Left ventricle myocardium superior (tissue), 1 donor: ENCODE measurements around the gene VPS9D1. TPM values are rescaled to one million over a fixed set of nuclear protein-coding genes. Genes with fewer than 3 reads are reported as not detected.

Experiments used
- ATAC-seq: fragments of 200-7000 bp; cut with Tn5 transposase; one replicate; pipeline ENCODE4 v1.9.1; 2020; ENCODE audit warnings: mild to moderate bottlenecking, moderate library complexity
- DNase-seq: peaks from one replicate; pipeline ENCODE4 v3.0.0-alpha.2; 2020
- intact Hi-C: fragments of 100-400 bp; cut with micrococcal nuclease; formaldehyde crosslinking; loops from one replicate; pipeline ENCODE4 v1.11.0; 2022
- total RNA-seq: library from RNA; stranded (reverse); fragmentation: NEBNext Ultra II Directional; extraction: Animal tissue kit (Norgen Biotek cat#: 25700); gene quantifications from one replicate; pipeline ENCODE4 v1.2.1, GENCODE V29; 2021
- donor health status: DM: no; HTN: yes; CAD: no; lungs with severe emphysema.

VPS9D1 gene
- total RNA-seq, 1 donor from 2014 or later: 13.7 TPM

DNA sequence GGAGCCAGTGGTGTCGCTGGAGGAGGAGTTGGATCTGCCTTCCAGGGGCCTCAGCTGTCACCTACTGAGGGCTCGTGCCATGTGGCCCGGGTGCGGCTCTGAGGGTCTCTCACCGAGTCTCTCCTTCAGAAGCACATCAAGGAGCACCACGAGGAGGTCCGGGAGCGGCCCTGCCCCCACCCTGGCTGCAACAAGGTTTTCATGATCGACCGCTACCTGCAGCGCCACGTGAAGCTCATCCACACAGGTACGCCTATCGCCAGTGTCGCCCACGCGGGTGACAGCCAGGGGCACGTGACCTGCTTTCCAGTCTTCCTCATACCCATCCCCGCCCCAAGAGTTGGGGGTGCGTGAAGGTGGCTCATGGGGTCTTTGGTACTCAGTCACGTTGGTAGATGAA is 13.1 kb upstream of the VPS9D1 start:
- DNase-seq (no peak), ATAC-seq (no peak)
- intact Hi-C loops: no loop called here

DNA sequence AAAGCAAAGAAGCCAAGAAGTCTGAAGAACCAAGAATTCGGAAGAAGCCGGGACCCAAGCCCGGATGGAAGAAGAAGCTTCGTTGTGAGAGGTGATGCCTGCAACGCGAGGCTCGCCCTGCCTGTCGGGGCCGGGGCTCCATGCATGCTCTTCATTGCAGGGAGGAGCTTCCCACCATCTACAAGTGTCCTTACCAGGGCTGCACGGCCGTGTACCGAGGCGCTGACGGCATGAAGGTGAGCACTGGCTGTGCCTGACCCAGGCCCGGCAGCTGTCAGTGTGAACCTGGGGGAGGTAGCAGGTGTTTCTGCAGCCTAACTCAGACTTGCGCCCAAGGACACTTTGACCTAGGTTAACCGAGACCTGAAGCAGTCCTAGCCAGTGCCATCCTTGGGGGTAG is 12.6 kb upstream of the VPS9D1 start:
- intact Hi-C loops: no loop called here
- DNase-seq: no peak
- ATAC-seq: no peak

DNA sequence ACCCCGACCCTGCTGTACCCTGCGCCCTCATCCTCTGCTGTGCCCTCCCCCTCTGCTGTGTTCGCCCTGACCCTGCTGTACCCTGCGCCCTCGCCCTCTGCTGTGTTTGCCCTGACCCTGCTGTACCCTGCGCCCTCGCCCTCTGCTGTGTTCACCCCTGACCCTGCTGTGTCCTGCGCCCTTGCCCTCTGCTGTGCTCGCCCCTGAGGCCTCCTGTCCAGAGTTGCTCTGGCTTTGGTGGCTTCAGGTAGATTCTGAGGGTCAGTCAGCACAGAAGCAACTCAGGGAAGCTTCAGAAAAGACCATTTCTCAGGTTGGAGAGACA is 12.2 kb upstream of the VPS9D1 start:
- DNase-seq (no peak), ATAC-seq (no peak)
- intact Hi-C loops: no loop called here

DNA sequence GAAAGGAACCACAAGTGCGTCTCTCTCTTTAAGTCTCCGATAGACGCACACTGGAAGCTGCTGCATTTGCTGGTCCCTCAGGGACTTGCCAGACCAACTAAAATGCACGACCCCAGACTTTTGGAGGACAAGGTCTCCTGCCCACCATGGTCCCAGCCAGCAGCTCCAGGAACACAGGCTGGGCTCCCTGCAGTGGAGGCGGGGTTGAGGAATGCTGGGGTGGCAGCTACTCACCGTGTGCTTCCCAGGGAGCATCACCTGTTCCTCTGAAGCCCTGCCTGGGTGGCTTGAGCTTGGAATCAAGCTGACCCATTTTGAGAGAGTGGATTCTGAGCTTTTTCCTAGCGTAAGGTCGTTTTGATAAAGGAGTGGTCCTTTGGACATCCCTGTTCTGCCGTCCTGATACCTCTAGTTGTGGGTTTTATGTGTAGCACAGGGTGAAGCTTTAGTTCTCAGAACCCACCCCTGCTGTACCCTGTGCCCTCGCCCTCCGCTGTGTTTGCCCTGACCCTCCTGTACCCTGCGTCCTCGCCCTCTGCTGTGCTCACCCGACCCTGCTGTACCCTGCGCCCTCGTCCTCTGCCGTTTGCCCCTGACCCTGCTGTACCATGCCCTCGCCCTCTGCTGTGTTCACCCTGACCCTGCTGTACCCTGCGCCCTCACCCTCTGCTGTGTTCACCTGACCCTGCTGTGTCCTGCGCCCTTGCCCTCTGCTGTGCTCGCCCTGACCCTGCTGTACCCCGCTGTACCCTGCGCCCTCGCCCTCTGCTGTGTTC is 11.6 kb upstream of the VPS9D1 start:
- intact Hi-C loops: no loop called here
- ATAC-seq: no peak

DNA sequence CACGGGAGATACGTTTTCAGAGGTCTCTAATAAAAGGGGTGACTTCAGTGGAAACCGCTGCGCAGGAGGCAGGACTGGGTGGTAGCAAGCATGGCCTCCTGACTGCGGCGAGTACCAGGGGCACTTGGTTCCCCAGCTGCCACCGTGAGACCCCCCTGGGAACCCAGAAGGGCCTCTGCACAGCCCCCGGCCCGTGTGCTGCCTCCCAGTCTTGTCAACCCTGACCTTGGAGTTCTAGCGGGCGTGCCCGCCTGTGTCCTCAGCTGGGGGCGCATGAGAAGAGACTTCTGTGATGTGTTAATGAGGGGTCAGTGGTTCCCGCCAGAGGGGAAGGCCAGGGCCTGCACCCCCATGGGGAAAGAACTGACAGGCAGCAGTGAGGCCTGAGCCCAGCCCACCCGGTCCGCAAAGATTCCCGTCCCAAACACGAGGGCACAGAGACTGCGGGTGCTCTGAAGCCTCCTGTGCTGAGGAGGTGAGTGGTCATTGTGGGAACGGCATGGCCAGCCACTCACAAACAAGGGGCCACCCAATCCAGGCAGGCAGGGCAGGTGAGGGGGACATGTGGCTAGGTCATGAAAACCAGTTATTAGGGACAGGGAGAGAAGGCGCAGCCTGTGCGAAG is 10.0 kb upstream of the VPS9D1 start:
- intact Hi-C loops: no loop called here
- ATAC-seq (no peak), DNase-seq (no peak)

More for the DNA sequence above, 11.6 kb upstream of the VPS9D1 start:
- DNase-seq: no peak

DNA sequence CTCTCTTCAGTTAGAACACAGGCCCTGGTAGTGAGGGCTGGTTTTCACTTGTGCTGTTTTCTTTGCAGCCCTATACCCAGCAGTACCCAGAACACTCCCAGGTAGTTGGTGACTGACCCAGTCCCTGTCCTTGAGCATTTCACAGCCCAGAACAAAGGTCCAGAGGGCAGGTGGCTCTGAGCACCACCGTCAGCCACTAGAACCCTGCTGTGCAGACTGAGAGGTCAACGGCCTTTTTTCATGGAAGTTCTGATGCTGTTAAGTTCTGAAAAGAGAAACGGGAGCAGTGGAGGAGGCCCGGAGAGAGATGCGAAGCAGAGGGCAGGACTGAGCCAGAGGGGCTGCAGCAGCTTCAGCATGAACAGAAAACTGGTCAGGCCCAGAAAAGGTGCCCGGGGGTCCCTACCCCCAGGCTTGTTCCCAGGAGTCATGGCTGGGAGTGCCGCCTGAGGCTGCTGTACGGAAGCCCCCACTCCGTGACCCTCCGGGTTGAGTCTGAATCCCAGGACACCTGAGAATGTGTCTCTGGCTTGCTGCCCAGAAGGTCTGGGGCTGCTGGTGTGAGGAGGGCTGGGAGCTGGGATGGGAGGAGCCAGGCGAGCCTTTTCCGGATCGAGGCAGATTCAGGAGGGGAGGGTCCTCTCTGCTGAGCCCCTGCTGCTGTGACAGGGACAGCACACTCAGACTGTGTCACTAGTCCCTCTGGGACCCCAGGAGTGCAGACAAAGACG is 9.3 kb upstream of the VPS9D1 start:
- intact Hi-C loops: no loop called here
- no peak for DNase-seq
- peak; percentile 42 for ATAC-seq

DNA sequence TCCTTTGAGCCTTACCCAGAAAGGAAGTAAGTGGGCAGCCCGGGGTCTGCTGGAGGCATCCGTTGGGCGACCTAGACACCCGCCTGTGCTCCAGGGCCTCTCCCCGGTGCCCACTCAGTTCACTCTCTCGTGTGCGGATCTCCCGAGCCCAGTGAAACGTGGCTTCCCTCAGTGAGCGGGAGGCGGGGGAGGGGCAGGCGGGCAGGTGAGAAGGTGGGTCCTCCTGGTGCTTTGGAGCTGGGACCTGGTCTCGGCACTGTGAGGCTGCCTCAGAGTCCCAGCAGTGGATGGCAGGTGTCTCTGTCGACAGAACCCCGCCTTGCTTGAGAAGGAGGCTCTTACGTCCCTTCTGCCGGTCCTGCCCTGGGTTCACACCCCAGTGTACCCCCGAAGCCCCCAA is 8.6 kb upstream of the VPS9D1 start:
- ATAC-seq (no peak), DNase-seq (no peak)
- intact Hi-C loops: no loop called here

DNA sequence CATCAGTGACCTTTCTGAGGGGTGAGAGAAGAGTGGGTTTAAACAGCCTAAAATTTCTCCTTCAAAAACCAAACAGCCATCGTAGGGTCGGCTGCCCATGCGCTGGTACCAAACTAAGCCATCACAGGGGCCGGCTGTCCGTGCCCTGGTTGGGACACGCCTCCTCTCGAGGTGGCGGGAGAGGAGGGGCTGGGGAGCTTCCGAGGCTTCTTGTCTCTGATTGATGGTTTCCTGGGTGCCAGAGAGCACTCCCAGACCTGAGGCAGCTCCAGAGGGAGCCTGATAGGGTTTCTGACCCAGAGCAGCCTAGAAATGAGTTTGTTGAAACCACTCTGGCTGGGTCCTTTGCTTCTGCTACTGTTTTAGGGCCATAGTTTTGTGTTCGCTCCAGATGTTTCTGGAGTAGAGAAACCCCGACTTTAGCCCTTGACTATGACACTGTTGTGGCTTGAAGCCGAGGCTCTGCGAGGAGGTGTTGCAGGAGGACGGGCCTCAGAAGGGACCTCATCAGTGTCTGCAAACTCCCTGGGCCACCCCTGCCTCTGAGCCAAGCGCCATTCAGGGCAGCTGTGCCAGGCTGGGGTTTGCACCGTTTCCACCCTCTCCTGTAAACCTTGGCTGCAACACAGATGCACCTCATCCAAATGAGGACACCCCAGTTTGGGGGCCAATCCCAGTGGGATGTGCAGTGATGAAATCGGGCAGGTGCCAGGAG is 6.9 kb upstream of the VPS9D1 start:
- no peak for ATAC-seq
- DNase-seq: no peak
- intact Hi-C loops: no loop called here

DNA sequence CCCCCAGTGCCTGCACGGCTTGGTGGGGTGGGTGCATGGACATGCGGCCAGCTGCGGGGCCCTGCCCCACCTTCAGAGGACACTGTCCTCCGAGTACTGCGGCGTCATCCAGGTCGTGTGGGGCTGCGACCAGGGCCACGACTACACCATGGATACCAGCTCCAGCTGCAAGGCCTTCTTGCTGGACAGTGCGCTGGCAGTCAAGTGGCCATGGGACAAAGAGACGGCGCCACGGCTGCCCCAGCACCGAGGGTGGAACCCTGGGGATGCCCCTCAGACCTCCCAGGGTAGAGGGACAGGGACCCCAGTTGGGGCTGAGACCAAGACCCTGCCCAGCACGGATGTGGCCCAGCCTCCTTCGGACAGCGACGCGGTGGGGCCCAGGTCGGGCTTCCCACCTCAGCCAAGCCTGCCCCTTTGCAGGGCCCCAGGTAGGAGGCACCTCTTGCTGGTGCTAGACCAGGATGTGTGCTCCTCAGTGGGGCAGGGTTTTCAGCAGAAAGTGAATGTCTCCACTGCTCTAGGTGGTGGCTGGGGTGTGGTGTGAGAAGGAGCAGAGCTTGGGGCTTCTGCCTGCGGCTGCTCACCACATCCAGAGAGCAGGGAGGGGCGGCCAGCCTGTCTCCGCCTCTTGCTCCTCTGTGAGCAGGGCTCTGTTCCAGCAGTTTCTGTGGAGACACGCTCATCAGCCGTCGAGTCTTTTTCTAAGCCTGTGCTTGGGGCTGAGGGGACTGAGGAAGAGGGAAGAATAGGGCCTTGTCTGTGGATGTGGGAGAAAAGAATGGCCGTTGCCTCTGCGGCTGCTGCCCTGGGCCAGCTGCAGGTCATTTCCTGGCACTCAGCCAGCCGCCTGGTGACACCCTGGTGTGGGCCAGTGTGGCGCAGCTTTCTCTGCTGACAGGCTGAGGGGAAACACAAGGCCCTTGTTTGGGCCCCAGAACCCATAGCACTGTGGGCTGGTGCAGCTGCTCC is 2.9 kb upstream of the VPS9D1 start:
- peak; percentile 82 for DNase-seq
- intact Hi-C loops: no loop called here
- no peak for ATAC-seq

DNA sequence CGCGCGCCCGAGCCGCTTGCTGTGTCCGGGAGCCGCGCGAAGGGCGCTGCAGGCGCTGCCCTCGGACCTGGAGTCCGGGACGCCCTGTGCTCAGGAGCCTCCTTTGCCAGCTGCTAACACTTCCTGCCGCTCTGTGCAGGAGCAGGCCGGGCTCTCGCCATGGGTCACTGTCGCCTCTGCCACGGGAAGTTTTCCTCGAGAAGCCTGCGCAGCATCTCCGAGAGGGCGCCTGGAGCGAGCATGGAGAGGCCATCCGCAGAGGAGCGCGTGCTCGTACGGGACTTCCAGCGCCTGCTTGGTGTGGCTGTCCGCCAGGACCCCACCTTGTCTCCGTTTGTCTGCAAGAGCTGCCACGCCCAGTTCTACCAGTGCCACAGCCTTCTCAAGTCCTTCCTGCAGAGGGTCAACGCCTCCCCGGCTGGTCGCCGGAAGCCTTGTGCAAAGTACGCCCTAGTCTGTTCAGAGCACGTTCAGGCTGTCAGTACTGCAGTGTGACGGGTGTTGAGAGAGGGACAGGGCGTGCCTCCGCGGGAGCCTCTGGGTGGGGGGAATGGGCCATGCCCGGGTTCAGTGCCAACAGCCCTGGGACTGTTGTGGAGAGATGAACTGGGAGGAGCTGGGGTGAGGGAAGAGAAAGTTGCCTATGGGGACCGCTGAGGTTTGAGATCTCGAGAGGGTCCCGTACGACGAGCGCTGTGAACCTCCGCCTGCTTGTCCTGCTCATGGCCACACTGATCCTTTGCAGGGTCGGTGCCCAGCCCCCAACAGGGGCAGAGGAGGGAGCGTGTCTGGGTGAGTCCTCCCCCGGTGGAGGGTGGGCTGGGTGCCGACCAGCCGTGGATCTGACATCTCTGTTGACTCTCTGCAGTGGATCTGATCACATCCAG is 1.9 kb upstream of the VPS9D1 start:
- ATAC-seq (peak; percentile 34), DNase-seq (peak; percentile 83)
- intact Hi-C loops: no loop called here

DNA sequence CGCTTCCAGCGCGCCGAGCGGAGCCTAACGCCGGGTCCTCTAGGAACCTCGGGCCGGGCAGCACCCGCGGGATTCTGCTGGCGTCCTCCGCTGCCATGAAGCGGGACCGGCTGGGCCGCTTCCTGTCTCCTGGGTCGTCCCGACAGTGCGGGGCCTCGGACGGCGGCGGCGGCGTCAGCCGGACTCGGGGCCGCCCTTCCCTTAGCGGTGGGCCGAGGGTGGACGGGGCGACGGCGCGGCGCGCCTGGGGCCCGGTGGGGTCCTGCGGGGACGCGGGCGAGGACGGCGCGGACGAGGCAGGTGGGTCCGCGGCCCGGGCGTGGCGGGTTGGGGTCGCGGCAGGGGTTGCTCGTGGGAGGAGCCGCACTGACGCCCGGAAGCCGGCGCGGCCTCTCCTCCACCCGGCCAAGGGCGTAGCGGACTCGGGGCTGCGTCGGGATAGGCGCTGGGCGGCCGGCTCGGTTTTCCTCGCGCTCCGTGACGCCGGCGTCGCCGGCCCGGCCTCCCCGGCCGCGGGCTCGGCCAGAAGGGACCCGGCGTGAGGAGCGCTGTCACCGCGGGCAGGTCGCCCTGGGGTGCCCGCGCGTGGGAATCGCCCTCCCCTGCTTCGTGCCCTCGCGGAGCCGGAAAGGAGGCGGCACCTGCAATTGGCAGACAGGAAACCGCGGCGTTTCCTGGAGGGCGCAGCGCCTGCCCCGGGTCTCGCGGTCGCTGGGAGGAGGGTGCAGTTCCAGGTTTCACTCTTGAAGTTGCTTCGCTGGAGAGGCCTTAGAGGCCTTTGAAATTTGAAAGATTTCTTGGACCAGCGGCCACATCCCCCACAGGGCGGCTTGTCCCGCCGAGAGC is 1.1 kb upstream of the VPS9D1 start:
- intact Hi-C loops: no loop called here
- peak; percentile 23 for ATAC-seq

DNA sequence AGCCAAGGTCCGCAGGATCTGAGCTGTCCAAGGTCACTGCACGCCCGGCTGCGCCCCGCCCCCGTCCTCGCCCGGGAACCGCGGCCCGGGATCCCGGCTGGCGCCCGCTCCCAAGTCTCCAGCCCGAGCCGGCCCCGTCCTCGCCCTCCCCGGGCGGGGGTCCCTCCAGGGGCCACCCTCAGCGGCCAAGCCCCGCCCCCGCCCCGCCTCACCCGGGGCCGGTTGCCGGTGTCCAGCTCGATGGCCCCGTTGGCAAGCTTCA is 216 bp downstream of the VPS9D1 start:
- intact Hi-C loops: no loop called here
- ATAC-seq (peak; percentile 43), DNase-seq (peak; percentile 78)

More for the DNA sequence above, 1.1 kb upstream of the VPS9D1 start:
- peak; percentile 80 for DNase-seq

DNA sequence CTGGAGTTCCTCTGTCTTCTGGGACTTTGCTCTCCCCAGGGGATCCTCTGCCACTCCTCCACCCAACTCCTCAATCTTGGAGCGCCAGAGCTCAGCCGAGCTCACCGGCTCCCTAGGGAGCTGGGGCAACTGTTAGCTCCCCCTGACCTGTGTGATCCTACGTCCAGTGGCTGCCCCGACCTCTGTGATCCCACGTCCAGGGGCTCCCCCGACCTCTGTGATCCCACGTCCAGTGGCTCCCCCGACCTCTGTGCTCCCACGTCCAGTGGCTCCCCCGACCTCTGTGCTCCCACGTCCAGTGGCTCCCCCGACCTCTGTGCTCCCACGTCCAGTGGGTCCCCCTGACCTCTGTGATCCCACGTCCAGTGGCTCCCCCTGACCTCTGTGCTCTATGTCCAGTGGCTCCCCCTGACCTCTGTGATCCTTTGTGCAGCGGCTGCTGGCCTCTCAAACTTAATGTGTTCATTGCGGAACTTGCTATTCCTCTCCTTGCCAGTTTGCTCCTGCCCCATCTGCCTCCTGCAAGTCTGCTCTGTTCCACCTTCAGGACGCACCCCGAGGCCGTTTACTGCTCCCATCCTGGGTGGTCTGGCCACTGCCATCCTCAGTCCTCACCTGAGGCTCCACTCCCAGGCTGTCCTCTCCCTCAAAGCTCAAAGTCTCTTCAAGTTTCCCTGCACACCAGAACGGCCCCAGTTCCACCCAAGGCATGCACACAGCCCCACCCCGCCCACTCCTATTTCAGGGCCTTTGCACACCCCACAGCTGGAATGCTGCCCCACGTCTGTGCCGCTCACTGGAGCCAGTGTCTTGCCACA is 2.8 kb downstream of the VPS9D1 start:
- no peak for DNase-seq

DNA sequence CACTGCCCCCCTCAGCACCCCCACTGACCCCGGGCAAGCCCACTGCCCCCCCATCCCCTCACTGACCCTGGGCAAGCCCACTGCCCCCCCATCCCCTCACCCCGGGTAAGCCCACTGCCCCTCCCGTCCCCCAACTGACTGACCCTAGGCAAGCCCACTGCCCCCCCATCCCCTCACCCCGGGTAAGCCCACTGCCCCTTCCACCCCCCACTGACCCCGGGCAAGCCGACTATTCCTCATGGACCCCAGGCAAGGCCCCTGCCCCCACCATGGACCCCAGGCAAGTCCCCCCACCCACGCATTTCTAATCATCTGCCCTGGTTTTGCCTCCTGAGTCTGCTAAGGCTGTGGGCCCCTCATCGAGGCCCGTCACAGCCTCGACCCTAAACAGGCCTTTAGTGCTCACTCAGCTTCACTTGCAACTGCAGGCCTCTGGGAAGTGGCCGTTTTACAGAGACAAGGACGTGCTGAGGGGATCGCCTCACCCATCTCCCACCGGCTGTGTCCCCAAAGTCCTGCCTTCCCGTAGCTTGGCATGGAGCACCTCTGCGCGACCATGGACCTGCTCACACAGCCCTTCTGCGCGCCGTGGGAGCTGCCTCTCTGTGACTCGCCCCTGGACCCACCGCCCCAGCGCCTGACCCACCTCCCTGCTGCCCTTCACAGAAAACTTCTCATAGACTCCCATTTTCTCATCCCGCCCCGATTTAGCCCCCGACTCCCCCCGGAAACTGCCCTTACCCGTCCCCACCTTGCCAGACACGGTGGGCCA is 3.6 kb downstream of the VPS9D1 start:
- intact Hi-C loops: no loop called here

More for the DNA sequence above, 2.8 kb downstream of the VPS9D1 start:
- no peak for ATAC-seq
- intact Hi-C loops: no loop called here

DNA sequence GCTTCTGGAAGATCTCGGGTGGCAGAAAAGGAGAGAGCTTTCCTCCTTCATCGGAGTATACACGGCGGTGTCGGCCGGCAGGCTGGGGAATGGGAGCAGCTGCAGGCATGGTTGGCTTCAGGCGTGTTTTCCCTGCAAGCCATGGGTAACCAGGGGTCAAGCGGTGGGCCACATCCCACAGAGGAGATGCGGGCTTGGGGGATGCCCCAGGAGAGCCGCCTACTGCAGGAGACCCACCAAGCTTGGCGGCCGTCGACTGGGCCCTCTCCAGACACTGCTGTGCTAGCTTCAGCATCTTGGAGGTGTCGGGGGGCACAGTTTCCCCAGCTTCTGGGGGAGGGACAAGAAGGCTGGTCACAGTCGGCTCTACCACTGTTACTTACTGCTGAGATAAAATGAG is 4.2 kb downstream of the VPS9D1 start:
- intact Hi-C loops: no loop called here
- ATAC-seq: no peak

More for the DNA sequence above, 3.6 kb downstream of the VPS9D1 start:
- DNase-seq (no peak), ATAC-seq (no peak)

More for the DNA sequence above, 4.2 kb downstream of the VPS9D1 start:
- DNase-seq: no peak
